GM15510 (cell line): ENCODE measurements around the gene PTPN22.

Source experiments
- POLR2A ChIP-seq: IDR thresholded peaks from 3 replicates; pipeline ENCODE4 v1.6.1; 2011; ENCODE audit warnings: borderline replicate concordance; ENCODE audit not compliant: insufficient read length; ENCODE audit errors: extremely low read depth

Gene PTPN22

GRCh38 chr1:113871597-113872113 lies at the start of gene PTPN22:
PTPN22 (minus strand) TSS chr1:113871712.
- TF ChIP-seq POLR2A: peak; percentile 80

DNA sequence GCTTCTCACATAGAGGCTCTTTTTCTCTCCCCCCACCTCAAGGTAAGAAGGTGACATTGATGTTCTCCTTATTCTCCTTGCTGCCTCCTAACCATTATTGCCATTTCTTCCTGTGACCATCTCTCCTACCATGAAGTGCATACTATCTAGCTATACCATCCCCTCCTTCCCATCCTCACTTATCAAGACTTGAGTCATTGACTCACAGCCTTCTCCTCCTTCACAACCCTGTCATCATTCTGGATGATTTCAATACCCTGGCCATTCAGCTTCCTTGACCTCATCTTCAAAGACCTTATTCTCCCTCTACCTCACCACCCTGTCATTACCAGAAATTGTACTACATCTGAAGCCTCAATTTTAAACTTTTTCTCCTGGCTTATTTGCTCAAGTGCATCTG lies 46.7 kb upstream of the PTPN22 start:
- no peak for TF ChIP-seq POLR2A

DNA sequence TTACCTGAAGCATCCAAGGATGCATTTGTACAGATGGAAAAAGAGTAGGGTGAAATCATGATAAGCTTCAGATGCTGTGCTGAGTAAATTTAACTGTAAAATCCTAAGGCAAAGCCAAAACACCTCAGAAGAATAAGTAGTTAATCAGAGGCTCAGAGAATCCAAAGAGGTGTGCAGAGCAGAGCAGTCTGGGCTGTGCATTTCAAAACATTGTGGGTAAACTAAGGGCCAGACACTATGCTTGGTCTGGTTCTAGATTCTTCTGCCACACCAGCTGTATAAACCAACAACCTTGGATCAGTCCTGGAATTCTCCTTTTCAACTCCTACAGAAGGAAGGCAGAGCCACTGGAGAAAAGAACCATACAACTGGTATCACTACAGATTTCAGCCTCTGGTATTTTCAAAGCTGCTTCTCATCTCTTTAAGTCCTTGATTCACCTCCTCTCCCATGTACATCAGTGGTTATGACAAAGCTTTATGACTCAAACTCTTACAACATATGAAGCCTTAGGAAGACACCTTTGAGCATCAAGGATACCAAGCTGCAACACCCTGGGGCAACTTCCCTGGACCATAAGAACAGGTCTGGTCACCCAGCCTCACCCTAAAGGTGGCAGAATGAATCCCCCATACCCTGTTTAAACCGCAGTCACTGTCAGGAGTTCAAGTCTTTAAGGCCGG lies 46.0 kb upstream of the PTPN22 start:
- TF ChIP-seq POLR2A: no peak

DNA sequence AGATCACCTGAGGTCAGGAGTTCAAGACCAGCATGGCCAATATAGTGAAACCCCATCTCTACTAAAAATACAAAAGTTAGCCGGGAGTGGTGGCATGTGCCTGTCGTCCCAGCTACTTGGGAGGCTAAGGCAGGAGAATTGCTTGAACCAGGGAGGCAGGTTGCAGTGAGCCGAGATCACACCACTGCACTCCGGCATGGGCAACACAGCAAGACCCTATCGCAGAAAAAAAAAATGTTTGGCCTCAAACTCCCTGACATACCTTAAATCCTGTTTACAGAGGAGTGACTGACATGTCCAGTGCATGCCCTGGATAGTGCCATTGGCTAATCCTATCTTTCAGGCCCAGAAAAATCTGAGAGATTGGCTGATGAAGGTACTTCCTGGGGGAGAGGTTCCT lies 45.5 kb upstream of the PTPN22 start:
- no peak for TF ChIP-seq POLR2A

DNA sequence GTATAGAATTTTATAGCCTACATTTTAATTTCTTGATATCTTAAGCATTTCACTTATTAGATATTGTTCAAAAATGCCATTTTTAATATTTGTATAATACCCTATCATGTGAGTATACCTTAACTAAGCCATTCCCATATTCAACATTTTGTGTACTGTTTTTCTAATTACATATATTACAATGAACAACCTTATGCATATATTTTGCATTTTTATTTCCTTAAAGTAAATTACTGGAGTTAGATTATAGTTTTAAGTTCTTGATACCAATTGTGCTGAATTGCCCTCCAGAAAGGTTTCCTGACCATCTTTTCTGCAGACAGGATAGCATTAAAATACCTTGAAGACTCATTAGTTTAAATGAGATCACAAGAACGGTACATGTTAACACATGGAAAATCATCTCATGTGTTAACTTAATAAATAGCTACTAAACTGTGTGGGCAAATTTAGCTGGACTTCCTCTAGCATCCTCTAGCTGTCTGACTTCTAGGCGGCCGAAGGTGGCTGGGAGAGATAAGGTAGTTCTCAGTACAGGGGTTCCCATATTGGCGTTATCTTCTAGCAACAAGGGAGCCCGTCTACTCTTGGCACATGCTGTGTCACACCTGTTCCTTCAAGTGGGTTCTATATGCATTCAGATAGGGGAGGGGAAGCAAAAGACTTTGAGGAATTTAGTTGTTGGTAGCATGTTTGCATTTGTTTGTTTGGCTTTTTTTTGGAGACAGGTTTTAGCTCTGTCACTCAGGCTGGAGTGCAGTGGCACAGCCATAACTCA lies 42.6 kb upstream of the PTPN22 start:
- no peak for TF ChIP-seq POLR2A

- no peak for TF ChIP-seq POLR2A
Observed at GRCh38 chr1:113913312-113913668, 41.8 kb upstream of the PTPN22 start.

- no peak for TF ChIP-seq POLR2A
Observed at GRCh38 chr1:113912594-113913311, 41.2 kb upstream of the PTPN22 start.

DNA sequence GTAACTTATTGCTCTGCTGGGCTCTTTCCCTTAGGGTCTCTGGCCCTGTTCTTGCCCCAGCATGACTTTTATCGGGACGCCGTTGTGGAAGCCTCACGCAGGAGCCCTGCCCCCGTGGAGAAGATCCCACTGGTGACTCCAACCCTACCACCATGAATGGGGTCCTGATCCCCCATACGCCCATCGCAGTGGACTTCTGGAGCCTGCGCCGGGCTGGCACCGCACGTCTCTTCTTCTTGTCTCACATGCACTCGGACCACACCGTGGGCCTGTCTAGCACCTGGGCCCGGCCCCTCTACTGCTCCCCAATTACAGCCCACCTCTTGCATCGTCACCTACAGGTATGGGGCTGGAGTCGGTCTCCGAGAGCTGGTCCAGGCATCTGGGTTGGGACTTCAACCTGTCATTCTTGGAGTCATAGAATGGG lies 33.9 kb upstream of the PTPN22 start:
- no peak for TF ChIP-seq POLR2A

- TF ChIP-seq POLR2A: peak; percentile 79
Observed at GRCh38 chr1:113904674-113905434, 33.3 kb upstream of the PTPN22 start, which contains the start of the genes AP4B1 and DCLRE1B. AP4B1 (minus strand) TSS chr1:113904799; CDS start chr1:113904717, 82 bp downstream. DCLRE1B (plus strand) TSS chr1:113905326; CDS start chr1:113905587, 261 bp downstream.

- no peak for TF ChIP-seq POLR2A
Observed at GRCh38 chr1:113904293-113904673, 32.8 kb upstream of the PTPN22 start.

DNA sequence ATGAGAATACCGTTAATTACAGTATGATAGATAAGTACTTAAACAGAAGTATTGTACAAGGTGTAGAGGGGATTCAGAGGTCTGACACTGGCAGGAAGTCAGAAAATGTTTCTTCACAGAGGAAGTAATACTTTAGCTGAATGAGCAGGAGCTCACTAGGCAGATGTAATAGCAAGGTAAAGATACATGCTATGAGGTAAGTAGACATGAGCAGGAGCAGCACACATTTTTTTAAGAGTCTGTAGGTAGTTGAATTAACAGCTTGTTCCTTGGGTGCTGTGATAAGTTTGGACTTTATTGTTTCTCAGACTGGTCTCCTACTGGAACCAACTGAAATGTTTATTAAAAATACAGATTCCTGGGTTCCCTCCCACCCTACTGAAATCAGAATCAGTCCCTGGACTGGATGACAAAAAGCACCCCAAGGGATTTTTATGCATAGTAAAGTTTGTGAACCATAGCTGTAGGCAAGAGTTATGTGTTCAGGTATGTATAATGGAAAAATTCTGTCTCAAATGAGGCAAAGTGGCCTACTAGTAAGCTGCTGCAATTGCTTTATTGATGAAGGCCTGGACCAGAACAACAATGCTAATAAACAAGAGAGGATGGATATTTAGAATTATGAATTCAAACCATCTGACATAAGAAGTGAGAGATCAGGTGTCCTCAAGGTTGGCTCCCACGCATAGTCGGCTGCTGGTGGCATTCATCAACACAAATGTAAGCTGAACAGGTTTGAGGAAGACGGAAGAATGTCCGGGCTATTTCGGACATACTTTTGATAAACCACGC lies 32.2 kb upstream of the PTPN22 start:
- no peak for TF ChIP-seq POLR2A

GRCh38 chr1:113901191-113901590 lies 29.7 kb upstream of the PTPN22 start:
- TF ChIP-seq POLR2A: no peak

GRCh38 chr1:113899111-113899510 lies 27.6 kb upstream of the PTPN22 start:
- TF ChIP-seq POLR2A: no peak
